C1 segment of cervical spinal cord (tissue), 14 donors: ENCODE measurements around the gene IFI6.
A peak's percentile ranks its signal among the peaks of the same experiment; 100 is the strongest.
"Not testable (repeated sequence)": the region's sequence is repeated elsewhere in the genome, so short reads cannot be mapped to it uniquely, and the experiment has no call there.

Source experiments
- DNase-seq, 14 donors: peaks; one replicate each; lab custom pipeline; 2025; lab: John Stamatoyannopoulos, UW

IFI6 gene

DNA sequence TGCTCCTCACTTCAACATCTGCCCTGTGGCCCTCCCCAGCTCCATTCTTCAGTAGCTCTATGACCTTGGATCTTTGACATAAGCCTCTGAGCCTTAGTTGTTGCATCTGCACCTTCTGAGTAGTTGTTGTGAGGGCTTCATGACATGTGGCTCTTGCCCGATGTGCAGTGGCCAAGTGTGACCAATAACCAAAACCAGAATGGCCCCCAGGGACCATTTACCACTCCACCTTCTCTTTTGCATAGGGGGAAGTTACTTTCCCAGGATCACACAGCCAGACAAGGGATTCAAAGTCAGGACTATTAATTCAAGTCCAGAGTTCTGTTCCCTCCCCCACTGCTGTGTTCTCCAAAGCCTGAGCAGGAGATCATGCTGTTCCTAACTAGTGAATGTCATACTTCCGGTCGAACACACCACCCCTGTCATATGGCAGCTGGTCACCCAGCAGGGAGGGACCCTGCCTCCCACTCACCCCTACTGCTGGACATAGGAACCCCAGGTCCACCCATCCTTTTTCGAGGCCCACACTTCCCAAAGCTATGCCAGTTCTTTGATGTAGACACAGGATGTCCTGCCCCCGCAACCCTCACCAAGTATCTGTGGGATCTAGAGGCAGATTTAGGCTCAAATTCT lies 41.0 kb downstream of the IFI6 start:
- no peak for DNase-seq

DNA sequence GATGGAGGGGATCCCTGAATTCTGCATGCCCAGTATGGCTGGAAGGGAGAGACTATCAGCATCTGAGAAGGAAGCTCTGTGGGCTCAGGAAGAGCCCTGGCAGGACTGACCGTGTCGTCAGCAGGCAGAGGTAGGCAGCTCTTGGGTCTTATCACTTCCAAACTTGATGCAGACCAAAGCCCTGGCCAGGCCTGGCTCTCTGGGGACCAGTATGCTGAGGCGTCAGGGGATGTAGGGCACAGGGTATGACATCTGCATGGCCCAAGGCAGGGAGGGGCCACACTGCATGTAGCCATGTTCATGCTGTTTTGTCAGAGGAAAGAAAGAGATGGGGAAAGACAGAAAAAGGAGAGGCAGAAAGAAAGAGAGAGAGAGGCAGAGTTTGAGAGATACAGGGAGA lies 43.3 kb downstream of the IFI6 start:
- DNase-seq = no peak

- DNase-seq = not testable (repeated sequence)
Measured at GRCh38 chr1:27627733-27628132, 44.3 kb downstream of the IFI6 start.

DNA sequence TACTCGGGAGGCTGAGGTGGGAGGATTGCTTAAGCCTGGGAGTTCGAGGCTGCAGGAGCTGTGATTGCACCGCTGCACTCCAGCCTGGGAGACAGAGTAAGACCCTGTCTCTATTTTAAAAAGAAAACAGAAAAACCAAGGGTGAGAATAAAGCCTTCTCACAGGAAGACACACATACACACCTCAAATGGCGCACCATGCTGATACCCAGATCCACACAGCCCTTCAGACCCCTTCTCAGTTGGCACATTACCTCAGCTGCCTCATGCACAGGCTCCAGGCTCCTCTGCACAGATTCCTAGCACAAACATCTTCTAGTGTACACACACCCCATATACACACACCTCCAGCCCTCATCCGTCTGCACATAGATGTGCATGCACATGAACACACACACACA lies 44.9 kb downstream of the IFI6 start:
- DNase-seq = no peak

DNA sequence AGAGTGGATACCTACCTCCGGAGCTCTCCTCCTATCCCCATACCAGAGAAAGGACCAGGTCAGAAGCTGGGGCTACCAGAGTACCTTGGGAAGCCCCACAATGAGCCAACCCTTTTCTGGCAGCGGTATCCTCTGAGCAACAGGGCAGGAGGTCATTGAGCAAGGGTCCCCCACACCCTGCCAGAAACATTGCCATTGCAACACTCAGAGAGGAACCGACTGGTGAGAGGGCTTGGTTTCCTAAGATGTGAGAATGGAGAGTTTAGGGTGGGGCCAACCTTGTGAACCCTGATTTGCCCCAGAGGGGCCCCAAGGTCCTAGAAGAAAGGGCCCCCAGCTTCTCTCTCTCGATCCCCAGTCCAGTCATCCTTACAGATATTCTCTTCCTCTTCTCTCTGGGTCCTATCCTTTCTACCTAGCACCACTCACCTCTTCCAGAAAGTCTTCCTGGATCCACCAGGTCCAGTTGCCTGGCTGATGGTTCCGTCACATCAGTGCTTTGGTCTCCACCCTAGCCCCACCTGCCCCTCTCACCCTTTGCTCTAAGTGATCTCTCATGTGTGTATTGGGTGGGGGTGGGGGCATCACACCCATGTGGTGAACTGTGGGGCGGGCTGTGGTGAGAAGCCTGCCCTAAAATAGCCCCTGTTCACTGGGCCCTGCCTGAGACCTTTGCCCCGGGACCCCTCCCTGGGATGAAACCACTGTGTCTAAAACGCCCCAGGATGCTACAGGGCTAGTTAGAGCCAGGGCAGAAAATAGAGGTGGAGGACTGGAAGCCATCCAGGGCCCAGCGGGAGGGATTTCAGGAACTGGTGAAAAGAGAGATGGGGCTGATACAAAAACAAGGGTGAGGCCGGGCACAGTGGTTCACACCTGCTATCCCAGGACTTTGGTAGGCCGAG lies 45.7 kb downstream of the IFI6 start:
- peak in 1 of 14 donors; percentile 19 for DNase-seq

GRCh38 chr1:27624467-27625178 lies 47.4 kb downstream of the IFI6 start:
- no peak for DNase-seq

DNA sequence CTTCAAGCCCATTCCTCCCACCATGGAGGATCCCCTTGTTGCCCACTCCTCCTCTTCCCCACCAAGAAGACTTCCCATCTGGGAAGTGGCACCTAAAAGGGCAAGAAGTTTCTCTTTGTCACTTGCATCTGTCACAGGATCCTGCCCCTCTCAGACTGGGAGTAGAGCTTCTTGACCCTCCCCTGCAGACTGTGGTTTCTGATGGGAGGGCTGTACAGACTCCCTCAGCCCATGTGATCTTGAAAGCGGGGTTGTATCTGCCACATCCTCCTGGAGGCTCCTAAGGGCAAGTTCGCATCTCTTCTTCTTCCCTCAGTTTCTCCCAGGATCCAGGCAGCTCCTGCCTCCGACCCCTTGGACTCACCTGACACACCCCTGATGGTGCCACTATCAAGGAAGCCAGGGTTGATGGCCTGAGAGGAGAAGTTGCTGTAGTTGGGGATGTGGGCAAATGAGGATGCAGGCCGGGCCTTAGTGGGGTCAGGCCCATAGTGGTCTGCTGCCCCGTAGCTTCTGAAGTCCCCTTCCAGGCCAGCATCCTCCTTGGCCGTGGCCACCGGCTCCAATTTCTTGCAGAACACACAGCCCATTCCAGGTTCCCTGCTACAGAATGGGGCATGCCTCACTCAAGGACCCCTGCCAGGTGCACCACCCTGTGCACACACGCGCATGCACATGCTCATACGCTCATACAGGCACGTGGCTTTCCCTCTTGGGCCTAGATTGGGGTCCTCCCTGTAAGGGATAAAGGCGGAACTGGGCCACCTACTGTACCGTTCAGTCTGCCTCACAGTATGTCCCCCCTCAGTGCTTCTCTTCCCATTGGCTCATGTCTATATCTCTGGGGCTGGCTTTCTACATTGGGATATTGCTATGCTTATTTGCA lies 48.4 kb downstream of the IFI6 start:
- DNase-seq = no peak

DNA sequence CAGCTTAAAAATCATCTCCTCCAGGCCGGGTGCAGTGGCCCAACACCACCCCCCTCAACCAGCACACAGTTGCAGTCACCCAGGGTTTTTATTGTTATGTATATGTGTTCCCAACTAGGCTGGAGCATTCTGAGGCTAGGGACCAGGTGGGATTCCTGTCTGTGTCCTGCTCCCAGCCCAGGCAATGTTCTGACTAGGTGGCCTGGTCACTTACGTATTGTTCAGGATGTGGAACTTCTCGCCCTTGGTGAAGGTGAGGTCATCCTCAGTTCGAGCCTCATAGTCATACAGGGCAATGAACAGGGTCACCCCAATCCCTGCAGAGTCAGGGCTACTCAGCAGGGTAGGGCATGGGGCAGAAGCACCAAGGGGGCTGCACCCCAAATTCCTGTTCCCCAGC lies 49.2 kb downstream of the IFI6 start:
- DNase-seq = no peak

DNA sequence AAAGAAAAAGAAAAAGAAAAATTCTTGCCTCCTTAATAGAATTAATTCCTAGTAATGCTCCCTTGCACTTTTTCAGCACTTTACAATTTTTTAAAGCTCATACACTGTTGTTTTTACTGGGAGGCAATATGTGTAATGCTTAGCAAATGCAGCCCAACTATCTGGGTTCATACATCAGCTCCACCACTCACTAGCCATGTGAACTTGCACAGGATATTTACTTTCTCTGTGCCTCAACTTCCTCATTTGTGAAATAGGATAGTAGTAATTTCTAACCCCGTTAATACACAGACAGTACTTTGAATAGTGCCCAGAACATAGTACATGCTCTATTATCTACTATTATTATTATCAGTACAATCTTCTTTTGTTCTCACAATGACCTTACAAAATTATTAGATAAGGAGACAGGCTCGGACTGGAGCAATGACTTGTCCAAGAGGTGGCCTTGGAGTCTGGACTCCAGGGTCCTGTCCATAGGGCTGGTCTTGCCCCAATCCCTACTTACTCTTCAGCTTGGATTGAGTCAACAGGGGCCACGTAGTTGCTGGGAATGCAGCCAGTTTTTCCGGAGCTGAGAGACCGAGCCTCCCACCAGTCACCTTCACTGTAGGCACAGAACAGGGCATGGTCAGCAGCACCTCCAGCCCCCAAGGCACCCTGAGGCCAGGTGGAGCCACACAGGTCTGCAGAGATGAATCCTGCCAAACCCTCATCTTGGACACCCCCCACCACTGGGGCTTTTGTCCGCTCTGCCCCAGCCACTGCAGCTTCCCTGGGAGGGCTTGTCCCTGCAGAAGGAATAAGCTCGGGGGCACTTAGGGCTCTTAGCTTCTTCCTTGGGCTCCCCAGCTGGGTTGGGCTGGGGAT lies 50.7 kb downstream of the IFI6 start:
- no peak for DNase-seq

- DNase-seq = not testable (repeated sequence)
Measured at GRCh38 chr1:27619782-27620438, 52.1 kb downstream of the IFI6 start.

DNA sequence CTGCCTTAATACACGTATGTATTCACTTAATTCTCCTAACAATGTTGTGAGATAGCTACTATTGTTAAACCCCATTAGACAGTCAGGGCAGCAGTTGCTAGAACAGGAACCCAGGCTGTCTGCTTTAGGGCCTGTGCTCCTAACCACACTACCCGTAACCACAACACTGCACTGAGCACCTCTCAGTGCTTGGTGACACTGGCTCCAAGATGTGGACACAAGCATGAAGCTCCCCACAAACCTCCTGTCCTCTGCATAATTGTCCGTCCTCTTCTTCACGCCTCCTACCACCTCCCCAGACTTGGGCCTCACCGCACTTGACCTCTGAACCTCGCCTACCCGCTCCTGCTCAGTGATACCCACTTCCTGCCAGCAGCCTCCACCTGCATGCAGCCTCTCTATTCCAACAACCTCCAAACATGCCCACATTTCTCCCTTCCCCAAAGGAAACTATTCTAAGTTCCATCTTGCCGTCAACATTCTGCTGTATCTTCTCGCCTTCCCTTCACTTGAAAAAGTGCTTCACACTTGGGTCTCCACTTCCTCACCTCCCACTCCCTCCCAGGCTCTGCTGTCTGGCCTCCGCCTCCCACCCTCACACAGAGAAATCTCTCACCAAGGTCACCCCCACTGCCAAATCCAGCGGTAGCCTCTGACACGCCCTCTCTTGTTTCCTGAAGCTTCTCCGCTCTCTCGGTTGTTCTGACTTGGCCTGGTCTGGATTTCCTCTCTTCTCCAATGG lies 53.5 kb downstream of the IFI6 start:
- DNase-seq = no peak

- no peak for DNase-seq
Measured at GRCh38 chr1:27617420-27617819, 54.6 kb downstream of the IFI6 start.

- no peak for DNase-seq
Measured at GRCh38 chr1:27616441-27616840, 55.6 kb downstream of the IFI6 start.
